Osteocyte (in vitro differentiated cells): ENCODE data around the gene S100PBP. TPM values are rescaled to one million over a fixed set of nuclear protein-coding genes. Genes with fewer than 3 reads are reported as not detected.

Experiments used
- DNase-seq: peaks from one replicate; pipeline ENCODE4 v3.0.0; 2021; ENCODE audit warnings: mixed read lengths; ENCODE audit not compliant: unreplicated experiment; ENCODE audit errors: extremely low spot score
- H3K27ac Mint-ChIP-seq: one replicate; pipeline ENCODE4 v1.8.0; 2021; ENCODE audit warnings: mild to moderate bottlenecking, mixed read lengths; ENCODE audit not compliant: unreplicated experiment
- H3K27me3 Mint-ChIP-seq: one replicate; pipeline ENCODE4 v1.8.0; 2021; ENCODE audit warnings: mixed read lengths; ENCODE audit not compliant: unreplicated experiment
- H3K36me3 Mint-ChIP-seq: one replicate; pipeline ENCODE4 v1.8.0; 2021; ENCODE audit warnings: mixed read lengths; ENCODE audit not compliant: unreplicated experiment
- H3K4me1 Mint-ChIP-seq: one replicate; pipeline ENCODE4 v1.8.0; 2021; ENCODE audit warnings: mixed read lengths; ENCODE audit not compliant: unreplicated experiment
- H3K4me3 Mint-ChIP-seq: one replicate; pipeline ENCODE4 v1.8.0; 2021; ENCODE audit warnings: mild to moderate bottlenecking, moderate library complexity, mixed read lengths; ENCODE audit not compliant: unreplicated experiment
- H3K9me3 Mint-ChIP-seq: one replicate; pipeline ENCODE4 v1.8.0; 2021; ENCODE audit warnings: mixed read lengths; ENCODE audit not compliant: unreplicated experiment
- CTCF ChIP-seq: fragments of 200-600 bp; sonication (generic); IDR thresholded peaks from 2 replicates; pipeline ENCODE4 v1.5.0; 2021; ENCODE audit warnings: antibody characterized with exemption, mild to moderate bottlenecking, moderate library complexity
- total RNA-seq: library from RNA; stranded (reverse); gene quantifications from 2 replicates; pipeline ENCODE4 v1.2.1, GENCODE V29; 2021

S100PBP gene
- total RNA-seq, 1 donor from 2014 or later = 49.8 TPM

GRCh38 chr1:32773764-32774463 is 43.5 kb upstream of the S100PBP start:
- DNase-seq = no peak
- no peak overlapping the region for H3K4me3 Mint-ChIP-seq
- H3K36me3 Mint-ChIP-seq = peaks cover 31% of the 10 kb centered on the region
- no peaks in the 10 kb centered on the region for H3K27me3 Mint-ChIP-seq
- H3K4me1 Mint-ChIP-seq = peaks cover 46% of the 10 kb centered on the region
- no peaks in the 10 kb centered on the region for H3K9me3 Mint-ChIP-seq
- TF ChIP-seq CTCF = no peak
- peak overlapping the region; percentile 80 for H3K27ac Mint-ChIP-seq

DNA sequence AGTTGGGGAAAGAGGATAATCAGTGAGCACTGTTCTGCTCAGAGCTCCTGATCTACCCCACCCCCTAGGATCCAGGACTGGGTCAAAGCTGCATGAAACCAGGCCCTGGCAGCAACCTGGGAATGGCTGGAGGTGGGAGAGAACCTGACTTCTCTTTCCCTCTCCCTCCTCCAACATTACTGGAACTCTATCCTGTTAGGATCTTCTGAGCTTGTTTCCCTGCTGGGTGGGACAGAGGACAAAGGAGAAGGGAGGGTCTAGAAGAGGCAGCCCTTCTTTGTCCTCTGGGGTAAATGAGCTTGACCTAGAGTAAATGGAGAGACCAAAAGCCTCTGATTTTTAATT is 43.0 kb upstream of the S100PBP start:
- TF ChIP-seq CTCF = no peak
- no peaks in the 10 kb centered on the region for H3K27me3 Mint-ChIP-seq
- H3K27ac Mint-ChIP-seq = peak overlapping the region; percentile 80
- peaks cover 32% of the 10 kb centered on the region for H3K36me3 Mint-ChIP-seq
- H3K4me3 Mint-ChIP-seq = no peak overlapping the region
- H3K4me1 Mint-ChIP-seq = peaks cover 43% of the 10 kb centered on the region
- H3K9me3 Mint-ChIP-seq = no peaks in the 10 kb centered on the region
- no peak for DNase-seq

DNA sequence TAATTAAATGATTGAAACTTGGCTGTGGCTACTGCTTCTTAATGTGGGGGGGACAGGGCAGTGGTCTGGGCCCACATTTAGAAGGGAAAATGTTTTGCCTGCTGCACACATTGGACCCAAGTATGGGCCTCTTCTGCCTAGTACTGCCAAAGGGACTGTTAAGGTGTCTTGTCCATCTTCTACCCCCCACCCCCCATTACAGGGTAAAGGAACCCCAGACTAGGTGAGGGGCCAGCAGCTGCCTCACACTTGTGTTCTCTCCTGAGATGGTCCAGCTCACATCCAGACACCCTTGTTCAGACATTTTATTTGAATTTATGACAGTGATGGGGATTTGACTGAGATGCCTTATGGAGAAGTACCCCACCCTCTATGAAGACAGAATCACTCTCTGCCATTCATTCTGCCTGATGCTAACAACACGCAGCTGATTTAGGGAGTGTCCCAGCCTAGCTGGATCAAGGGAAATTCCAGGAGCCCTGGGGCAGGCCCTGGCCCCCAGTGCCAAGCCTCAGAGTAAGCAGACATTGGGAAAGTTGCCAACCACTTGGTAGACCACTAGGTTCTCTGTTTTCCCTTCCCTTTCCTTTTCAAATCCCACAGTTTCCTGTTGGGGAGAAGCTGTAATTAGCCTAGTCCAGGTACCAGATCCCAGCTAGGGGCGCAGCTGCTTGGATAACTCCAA is 42.4 kb upstream of the S100PBP start:
- Mint-ChIP-seq H3K27ac (peak overlapping the region; percentile 88), H3K9me3 (no peaks in the 10 kb centered on the region), H3K4me1 (peaks cover 41% of the 10 kb centered on the region), H3K27me3 (no peaks in the 10 kb centered on the region), H3K36me3 (peaks cover 35% of the 10 kb centered on the region), H3K4me3 (no peak overlapping the region)
- no peak for DNase-seq
- no peak for TF ChIP-seq CTCF

- Mint-ChIP-seq H3K27ac (peak overlapping the region; percentile 88), H3K9me3 (no peaks in the 10 kb centered on the region), H3K27me3 (no peaks in the 10 kb centered on the region), H3K4me1 (peaks cover 38% of the 10 kb centered on the region), H3K4me3 (peak overlapping the region; percentile 36), H3K36me3 (peaks cover 42% of the 10 kb centered on the region)
- TF ChIP-seq CTCF = no peak
- DNase-seq = no peak
These were observed 41.7 kb upstream of the S100PBP start for GRCh38 chr1:32775640-32776337.

DNA sequence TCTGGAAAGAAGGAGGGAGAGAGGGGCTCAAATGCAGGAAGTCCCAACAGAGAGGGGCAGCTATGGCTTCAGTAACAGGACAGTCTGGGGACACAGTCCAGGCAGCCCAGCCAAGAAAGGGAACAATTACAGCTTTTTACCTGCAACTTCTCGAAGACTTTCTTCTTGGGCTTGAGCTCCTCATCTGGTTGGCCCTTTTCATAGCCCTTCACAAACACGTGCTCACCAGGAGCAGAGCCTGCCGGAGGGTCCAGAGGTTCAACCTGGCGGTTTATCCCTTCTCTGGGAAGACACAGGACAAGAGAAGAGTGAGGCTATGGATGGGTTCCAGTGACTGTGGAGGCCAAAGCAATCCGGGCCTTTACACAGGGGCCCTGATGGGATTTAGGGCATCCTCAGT is 38.2 kb upstream of the S100PBP start:
- H3K27ac Mint-ChIP-seq = no peak overlapping the region
- H3K9me3 Mint-ChIP-seq = no peaks in the 10 kb centered on the region
- peaks cover 51% of the 10 kb centered on the region for H3K36me3 Mint-ChIP-seq
- peaks cover 29% of the 10 kb centered on the region for H3K4me1 Mint-ChIP-seq
- no peaks in the 10 kb centered on the region for H3K27me3 Mint-ChIP-seq
- no peak for TF ChIP-seq CTCF
- H3K4me3 Mint-ChIP-seq = no peak overlapping the region
- DNase-seq = no peak
